Stomach smooth muscle (tissue), 2 donors: ENCODE data around the gene ABO.
"Not testable (repeated sequence)": the region's sequence is repeated elsewhere in the genome, so short reads cannot be mapped to it uniquely, and the experiment has no call there.

Experiments used
- H3K27ac ChIP-seq: one replicate; pipeline ENCODE4 v1.7.0; 2013; ENCODE audit warnings: mild to moderate bottlenecking, low read length, inconsistent platforms
- H3K27me3 ChIP-seq, 2 donors: one replicate each; pipeline ENCODE4 v1.7.0; 2013; ENCODE audit warnings: low read length in 2 of 2; ENCODE audit not compliant: insufficient read depth in 2 of 2, control insufficient read depth in 1 of 2
- H3K36me3 ChIP-seq, 2 donors: one replicate each; pipeline ENCODE4 v1.7.0; 2013; ENCODE audit warnings: low read length in 2 of 2; ENCODE audit not compliant: control insufficient read depth in 2 of 2, insufficient read depth in 2 of 2
- H3K4me1 ChIP-seq: one replicate; pipeline ENCODE4 v1.7.0; 2013; ENCODE audit warnings: low read length; ENCODE audit not compliant: control insufficient read depth, insufficient read depth
- H3K4me3 ChIP-seq, 2 donors: one replicate each; pipeline ENCODE4 v1.7.0; 2013; ENCODE audit warnings: low read length in 2 of 2
- H3K9ac ChIP-seq, 2 donors: one replicate each; pipeline ENCODE4 v1.7.0; 2013; ENCODE audit warnings: low read length in 2 of 2, mild to moderate bottlenecking in 1 of 2
- H3K9me3 ChIP-seq, 2 donors: one replicate each; pipeline ENCODE4 v1.7.0; 2013; ENCODE audit warnings: low read length in 2 of 2; ENCODE audit not compliant: control insufficient read depth in 2 of 2
- donor health status: healthy.
- donor health status: Pancreatic carcinoma.

The ABO gene

GRCh38 chr9:133286523-133286922, 11.5 kb upstream of the ABO start:
- Histone ChIP-seq H3K9me3 (no peaks in the 10 kb centered on the region), H3K36me3 (no peaks in the 10 kb centered on the region), H3K27ac (no peak overlapping the region), H3K4me3 (no peak overlapping the region), H3K9ac (no peak overlapping the region), H3K4me1 (no peaks in the 10 kb centered on the region), H3K27me3 (peaks cover 0 to 2% of the 10 kb centered on the region in 2 donors)

DNA sequence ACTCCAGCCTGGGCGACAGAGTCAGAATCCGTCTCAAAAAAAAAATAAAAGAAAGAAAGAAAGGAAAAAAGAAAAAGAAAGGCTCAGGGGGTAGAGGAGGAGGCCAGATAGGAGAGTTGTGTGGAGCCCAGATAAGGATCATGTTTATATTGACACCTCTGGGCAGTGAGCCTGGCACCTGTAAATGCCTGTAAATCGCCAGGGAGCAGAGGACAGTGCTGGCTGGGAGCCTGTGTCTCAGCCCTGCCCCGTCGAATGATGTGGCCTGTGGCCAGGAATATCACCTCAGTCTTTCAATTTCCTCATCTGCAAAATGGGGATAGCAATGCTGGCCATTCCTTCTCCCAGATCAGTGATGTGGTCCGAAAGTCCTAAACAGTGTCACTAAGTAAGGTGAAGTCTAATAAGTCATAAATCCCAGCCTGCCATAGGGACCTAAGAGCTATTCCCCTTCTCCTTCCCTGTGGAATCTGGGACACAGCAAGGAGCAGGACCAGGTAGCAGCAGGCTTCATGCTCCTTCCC, 10.3 kb upstream of the ABO start:
- Histone ChIP-seq H3K27ac (no peak overlapping the region), H3K9me3 (no peaks in the 10 kb centered on the region), H3K4me1 (no peaks in the 10 kb centered on the region), H3K27me3 (peaks cover 0 to 10% of the 10 kb centered on the region in 2 donors), H3K9ac (no peak overlapping the region), H3K36me3 (no peaks in the 10 kb centered on the region), H3K4me3 (no peak overlapping the region)

GRCh38 chr9:133284362-133284761, 9.4 kb upstream of the ABO start:
- H3K9me3 ChIP-seq: no peaks in the 10 kb centered on the region
- H3K27ac ChIP-seq: no peak overlapping the region
- peaks cover 0 to 10% of the 10 kb centered on the region in 2 donors for H3K27me3 ChIP-seq
- no peaks in the 10 kb centered on the region for H3K36me3 ChIP-seq
- no peak overlapping the region for H3K9ac ChIP-seq
- H3K4me1 ChIP-seq: no peaks in the 10 kb centered on the region
- no peak overlapping the region for H3K4me3 ChIP-seq

- peaks cover 0 to 10% of the 10 kb centered on the region in 2 donors for H3K27me3 ChIP-seq
- not testable (repeated sequence) for H3K4me1 ChIP-seq, H3K9ac ChIP-seq, H3K36me3 ChIP-seq, H3K4me3 ChIP-seq, H3K27ac ChIP-seq, H3K9me3 ChIP-seq
Measured at GRCh38 chr9:133283255-133284032, 8.4 kb upstream of the ABO start.

DNA sequence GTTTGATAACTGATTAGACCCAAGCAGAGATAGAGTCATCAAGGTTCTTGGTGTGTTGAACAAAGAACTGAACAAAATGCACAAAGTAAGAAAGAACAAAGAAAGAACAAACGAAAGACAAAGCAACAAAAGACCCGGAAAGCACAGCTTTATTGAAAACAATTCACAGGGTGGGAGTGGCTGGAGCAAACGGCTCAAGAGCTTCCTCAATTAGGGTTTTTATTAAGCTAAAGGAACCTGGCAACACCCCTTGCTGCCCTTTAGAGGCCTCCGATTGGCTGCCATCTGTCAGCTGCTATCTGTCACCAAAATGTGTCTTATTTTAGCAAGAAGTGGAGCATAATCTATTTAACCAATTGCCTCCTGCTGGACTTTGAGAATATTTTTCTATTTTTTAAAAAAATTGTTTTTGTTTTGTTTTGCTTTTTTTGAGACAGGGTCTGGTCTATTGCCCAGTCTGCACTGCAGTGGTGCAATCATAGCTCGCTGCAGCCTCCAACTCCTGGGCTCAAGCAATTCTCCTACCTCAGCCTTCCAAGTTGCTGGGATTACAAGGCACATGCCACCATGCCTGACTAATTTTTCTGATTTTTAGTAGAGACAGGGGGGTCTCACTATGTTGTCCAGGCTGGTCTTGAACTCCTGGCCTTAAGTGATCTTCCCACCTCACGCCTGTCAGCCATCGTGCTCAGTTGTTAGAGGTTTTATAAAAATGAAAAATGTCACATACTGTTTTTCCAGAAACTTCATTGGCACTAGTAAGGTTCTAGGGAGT, 7.7 kb upstream of the ABO start:
- Histone ChIP-seq H3K36me3 (no peaks in the 10 kb centered on the region), H3K4me3 (no peak overlapping the region), H3K9ac (no peak overlapping the region), H3K27me3 (peaks cover 2 to 10% of the 10 kb centered on the region in 2 donors), H3K4me1 (no peaks in the 10 kb centered on the region), H3K9me3 (no peaks in the 10 kb centered on the region), H3K27ac (no peak overlapping the region)

GRCh38 chr9:133280392-133280791, 5.4 kb upstream of the ABO start:
- no peaks in the 10 kb centered on the region for H3K4me1 ChIP-seq
- no peak overlapping the region for H3K9ac ChIP-seq
- H3K27me3 ChIP-seq: peaks cover 10 to 11% of the 10 kb centered on the region in 2 donors
- no peaks in the 10 kb centered on the region for H3K9me3 ChIP-seq
- no peak overlapping the region for H3K4me3 ChIP-seq
- H3K27ac ChIP-seq: no peak overlapping the region
- no peaks in the 10 kb centered on the region for H3K36me3 ChIP-seq

- no peak overlapping the region for H3K9ac ChIP-seq
- H3K4me3 ChIP-seq: no peak overlapping the region
- no peak overlapping the region for H3K27ac ChIP-seq
- no peaks in the 10 kb centered on the region for H3K9me3 ChIP-seq
- H3K27me3 ChIP-seq: peaks cover 13 to 18% of the 10 kb centered on the region in 2 donors
- H3K4me1 ChIP-seq: no peaks in the 10 kb centered on the region
- no peaks in the 10 kb centered on the region for H3K36me3 ChIP-seq
Measured at GRCh38 chr9:133278161-133279114, 3.4 kb upstream of the ABO start.

- Histone ChIP-seq H3K9me3 (no peaks in the 10 kb centered on the region), H3K36me3 (no peaks in the 10 kb centered on the region), H3K4me1 (no peaks in the 10 kb centered on the region), H3K9ac (no peak overlapping the region), H3K4me3 (no peak overlapping the region), H3K27me3 (peaks cover 14 to 18% of the 10 kb centered on the region in 2 donors), H3K27ac (no peak overlapping the region)
Measured at GRCh38 chr9:133277467-133277866, 2.5 kb upstream of the ABO start.

DNA sequence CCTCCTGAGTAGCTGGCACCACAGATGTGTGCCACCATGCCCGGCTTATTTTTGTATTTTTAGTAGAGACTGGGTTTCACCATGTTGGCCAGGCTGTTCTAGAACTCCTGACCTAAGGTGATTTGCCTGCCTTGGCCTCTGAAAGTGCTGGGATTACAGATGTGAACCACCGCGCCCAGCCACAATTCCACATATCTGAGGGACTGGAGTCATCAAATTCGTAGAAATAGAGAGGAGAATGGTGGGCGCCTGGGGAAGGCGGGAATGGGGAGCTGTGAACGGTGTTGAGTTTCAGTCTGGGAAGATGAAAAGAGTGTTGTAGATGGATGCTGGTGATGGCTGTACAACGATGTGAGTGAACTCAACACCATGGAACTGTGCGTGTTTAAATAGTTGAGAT, 1.9 kb upstream of the ABO start:
- Histone ChIP-seq H3K4me1 (no peaks in the 10 kb centered on the region), H3K36me3 (no peaks in the 10 kb centered on the region), H3K27ac (no peak overlapping the region), H3K9me3 (no peaks in the 10 kb centered on the region), H3K27me3 (peaks cover 16 to 18% of the 10 kb centered on the region in 2 donors), H3K4me3 (no peak overlapping the region), H3K9ac (no peak overlapping the region)
